GM18502 (cell line): ENCODE results near the gene GPRIN2.
A peak's percentile ranks its signal among the peaks of the same experiment; 100 is the strongest.
"Not testable (repeated sequence)": the region's sequence is repeated elsewhere in the genome, so short reads cannot be mapped to it uniquely, and the experiment has no call there.

Experiments used
- ATAC-seq: cut with Tn5 transposase; IDR thresholded peaks from one replicate; pipeline ENCODE4 v1.9.1; 2021; ENCODE audit warnings: mild to moderate bottlenecking; ENCODE audit not compliant: unreplicated experiment, poor library complexity

Gene GPRIN2

DNA sequence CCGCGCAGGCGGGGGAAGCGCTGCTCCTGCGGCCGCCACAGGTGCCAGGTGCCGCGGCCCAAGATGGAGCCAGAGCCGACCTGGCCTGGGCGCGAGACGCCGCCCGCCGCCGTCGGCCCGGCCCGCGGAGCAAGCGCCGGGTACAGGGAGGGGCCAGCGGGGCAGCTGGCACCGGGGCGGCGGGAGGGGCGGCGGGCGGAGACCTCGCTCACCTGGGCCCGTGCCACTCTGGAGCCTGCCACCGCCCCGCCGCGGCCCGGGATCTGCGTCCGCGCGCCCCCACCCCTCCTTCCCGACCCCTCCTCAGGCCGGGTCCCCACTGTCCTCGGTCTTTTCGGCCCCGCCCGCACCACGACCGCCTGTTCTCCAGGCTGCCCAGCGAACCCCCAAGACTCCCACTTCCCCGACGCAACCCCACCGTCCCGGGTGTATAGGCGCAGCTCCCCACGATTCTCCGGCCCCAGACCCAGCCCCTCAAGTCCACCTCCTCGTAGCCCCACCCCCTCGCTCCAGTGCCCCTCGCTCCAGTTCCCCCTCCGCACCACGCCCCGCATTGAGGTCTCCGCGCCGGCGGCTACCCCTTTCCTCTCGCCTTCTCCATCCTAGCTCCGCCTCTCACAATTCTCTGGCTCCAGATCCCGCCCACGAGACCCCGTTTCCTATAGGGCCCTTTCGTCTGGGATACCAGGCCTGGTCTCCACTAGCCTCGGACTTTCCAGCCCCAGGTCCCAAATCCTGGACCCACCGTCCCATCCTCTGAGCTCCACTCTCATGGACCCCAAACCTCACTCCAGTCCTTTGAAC is at the start of gene GPRIN2:
TSS of gene GPRIN2 (minus strand) at position 144 of the 804 bp plus-strand sequence. CDS start 5,922 bp downstream, outside the sequence.
- ATAC-seq, result no peak

DNA sequence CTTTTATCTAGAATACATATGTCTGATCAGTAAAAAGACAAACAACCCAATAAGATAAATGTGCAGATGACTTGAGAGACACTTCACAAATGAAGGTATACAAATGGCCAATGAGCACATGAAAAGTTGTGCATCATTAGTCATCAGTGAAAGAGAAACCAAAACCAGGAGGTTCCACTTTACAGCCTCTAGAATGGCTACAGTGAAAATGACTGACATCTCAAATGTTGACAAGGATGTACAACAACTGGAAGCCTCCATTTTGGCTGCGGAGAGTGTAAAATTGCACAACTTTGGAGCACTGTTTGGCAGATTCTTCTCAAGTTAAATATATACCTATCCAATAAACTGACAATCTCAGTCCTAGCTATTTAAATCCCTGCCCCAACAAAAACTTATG is 44.1 kb upstream of the GPRIN2 start:
- ATAC-seq, result peak; percentile 62

DNA sequence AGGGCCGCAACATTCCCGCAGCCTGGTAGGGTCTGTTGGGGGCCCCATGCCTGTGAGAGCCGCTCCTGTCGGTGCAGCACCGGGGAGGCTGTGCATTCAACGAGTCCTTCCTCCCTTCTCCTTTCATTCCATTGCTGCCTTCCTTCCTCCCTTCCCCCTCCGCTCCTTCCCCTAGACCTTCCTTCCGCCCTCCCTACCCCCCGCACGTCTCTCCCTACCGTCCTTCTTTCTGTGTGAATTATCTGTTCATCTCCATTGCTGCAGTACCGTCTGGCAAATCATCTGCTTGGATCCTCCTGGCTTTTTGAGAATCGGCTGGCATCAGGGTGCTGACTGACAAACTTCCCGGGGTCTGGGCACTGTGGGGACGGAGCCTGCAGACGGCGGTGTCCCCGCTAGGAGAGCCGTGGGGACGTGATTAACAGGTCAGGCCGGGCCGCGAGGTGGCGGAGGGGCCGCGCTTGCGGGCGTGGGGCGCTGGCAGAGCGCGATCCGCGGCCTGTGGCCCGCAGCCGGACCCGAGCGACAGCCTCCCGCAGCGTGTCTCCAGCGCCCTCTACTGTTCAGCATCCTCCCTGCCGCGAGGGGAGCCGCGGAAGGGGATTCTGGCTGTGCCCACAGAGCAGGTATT is 41.3 kb upstream of the GPRIN2 start:
- peak; percentile 85 for ATAC-seq

DNA sequence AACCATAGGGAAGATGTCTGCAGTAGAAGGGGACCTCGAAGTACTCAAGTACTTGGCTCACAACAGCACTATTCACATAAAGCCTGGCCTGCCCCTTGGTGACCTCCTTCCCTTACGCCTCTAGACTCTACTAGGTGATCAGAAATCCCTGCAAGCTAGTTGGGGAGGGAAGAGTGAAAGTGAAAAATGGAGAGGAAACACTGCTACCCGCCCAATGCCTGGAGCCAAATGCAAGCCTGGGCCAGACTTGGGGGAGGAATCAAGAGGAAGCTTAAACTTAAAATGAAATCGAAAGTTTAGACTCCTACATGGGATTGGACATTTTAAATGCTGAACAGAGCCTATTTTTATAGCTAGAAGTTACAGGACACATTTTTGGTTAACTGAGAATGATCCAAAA is 40.1 kb upstream of the GPRIN2 start:
- ATAC-seq, result not testable (repeated sequence)

DNA sequence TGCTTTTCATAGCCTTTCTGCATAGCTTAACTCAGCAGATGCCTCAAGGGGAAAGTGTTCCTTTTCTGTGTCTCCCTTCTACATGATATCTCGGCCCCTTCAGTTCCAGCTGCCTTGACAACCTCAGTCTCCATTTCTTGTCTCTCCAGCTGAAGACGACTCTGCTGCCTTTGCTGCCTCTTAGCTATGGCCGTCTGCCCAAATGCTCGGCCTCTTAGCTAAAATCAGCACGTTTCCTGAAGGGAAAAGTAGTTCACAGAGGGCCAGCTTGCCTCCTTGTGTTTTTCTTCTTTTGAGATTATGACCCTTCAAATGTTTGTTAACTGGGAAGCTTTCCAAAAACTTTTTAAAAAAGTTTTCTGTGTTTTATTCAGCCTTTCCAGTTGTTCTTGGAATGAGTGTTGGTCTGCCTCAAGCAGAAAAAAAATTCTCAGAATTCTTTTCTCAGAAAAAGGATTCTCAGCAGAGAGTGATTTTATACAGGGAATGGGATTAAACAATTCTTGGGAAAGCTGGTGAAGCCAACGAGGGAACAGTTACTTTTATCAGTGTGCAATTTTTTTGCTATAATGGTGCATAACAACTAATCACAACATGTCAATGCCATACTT is 38.1 kb upstream of the GPRIN2 start:
- ATAC-seq, result not testable (repeated sequence)

DNA sequence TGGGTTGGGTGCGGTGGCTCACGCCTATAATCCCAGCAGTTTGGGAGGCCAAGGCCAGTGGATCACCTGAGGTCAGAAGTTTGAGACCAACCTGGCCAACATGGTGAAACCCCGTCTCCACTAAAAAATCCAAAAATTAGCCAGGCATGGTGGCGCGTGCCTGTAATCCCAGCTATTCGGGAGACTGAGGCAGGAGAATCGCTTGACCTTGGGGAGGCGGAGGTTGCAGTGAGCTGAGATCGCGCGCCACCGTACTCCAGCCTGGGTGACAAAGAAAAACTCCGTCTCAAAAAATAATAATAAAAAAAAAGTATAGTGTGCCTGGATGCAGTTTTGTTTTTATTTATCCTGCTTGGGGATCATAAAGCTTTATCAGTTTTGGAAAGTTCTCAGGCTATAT is 36.8 kb upstream of the GPRIN2 start:
- ATAC-seq, result not testable (repeated sequence)

DNA sequence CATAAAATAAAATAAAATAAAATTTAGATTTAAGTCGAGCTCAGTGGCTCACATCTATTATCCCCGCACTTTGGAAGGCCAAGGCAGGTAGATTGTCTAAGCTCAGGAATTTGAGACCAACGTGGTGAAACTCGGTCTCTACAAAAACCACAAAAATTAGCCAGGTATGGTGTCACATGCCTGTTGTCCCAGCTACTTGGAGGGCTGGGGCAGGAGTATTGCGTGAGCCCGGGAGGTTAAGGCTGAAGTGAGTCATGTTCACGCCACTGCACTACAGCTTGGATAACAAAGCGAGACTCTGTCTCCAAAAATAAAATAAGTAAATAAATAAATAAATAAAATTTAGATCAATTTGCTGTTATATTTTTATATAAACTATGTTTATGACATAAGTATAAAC is 34.6 kb upstream of the GPRIN2 start:
- ATAC-seq, result not testable (repeated sequence)

DNA sequence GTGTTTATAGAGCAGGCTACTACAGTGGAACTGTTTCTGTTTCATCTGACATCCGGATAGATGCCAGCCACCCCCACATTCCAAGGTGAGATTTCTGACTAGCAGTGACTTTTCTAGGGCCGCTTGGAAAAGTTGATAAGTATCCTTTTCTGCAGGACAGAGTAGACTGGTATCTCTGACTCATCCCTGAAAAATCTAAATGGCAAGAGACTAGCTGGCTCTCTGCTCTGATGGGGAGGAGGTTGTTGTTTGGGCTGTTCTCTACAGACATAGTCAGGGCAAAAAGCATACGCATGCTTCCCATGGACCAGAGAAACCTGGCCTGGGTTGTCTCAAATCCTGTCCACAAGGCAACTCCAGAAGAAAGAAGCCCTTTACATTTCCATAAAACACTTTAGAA is 33.1 kb upstream of the GPRIN2 start:
- not testable (repeated sequence) for ATAC-seq

DNA sequence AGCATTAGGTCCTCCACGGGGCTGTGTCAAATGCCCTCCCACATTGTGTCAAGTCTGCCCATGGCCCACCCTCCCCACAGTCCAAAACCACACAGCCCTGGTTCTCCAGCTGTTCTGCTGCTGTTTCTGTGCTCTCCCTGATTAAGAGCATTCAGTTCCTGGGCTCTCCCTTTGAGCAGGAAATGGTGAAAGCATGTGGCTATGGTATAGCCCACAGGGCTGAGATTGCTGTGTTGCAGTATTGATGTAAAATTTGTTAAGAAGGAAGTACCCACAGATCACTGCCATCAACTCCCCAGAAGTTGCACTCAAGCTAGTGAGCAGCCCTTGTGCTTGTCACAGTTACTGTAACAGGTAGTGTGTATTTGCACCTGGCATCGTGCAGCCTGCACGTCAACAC is 31.8 kb upstream of the GPRIN2 start:
- not testable (repeated sequence) for ATAC-seq

DNA sequence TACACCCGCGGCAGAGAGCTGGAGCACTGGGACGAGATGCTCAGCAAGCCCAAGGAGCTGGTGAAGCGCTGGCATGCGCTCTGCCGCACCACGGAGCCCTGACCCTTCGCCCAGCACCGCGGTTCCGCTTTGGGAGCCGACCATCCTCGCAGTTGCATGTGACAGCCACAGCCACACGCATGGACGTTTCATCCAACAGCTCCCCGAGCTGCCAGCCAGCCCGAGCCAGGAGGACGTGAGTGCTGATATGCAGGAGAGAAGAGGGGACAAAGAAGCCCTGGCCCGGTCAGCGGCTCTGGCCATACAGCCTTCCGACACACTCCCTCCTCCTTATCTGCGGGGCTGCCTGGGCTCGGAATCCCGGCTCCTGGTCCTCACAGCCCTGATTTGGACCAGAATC is 31.1 kb upstream of the GPRIN2 start:
- not testable (repeated sequence) for ATAC-seq

DNA sequence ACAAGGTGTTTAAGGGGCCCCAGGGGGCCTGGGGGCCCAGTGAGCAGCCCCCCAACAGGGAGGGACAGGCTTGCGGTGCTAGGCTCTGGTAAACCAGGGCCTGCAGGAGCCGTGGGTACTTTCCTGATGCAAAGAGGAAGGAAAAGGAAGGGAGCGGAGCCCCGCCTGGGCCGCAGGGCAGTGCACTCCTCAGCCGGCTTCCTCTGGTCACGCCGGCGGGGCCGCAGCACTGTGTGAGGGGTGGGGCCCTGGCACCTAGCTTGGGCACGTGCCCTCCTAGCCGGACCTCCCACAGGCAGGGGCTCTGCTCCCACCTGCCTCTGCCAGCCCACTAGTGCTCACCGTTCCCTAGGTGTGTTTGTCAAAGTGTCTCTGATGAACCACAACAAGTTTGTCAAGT is 28.8 kb upstream of the GPRIN2 start:
- not testable (repeated sequence) for ATAC-seq

DNA sequence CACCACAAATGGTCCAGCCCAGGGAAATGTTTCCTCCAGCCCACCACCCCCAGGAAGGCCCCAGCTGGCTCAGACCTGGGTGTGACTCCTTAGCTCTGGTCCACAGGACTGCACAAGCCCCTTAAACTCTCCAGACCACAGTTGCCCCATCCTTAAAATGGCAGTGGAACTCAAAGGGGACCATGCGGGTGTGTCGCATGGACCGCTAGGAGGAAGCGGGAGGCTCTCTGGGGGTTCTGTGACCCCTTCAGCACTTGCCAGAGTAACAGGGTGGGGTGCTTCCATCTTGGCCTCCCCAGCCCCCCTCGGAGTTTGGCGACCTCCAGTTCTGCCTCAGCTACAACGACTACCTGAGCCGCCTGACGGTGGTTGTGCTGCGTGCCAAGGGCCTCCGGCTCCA is 27.7 kb upstream of the GPRIN2 start:
- not testable (repeated sequence) for ATAC-seq

DNA sequence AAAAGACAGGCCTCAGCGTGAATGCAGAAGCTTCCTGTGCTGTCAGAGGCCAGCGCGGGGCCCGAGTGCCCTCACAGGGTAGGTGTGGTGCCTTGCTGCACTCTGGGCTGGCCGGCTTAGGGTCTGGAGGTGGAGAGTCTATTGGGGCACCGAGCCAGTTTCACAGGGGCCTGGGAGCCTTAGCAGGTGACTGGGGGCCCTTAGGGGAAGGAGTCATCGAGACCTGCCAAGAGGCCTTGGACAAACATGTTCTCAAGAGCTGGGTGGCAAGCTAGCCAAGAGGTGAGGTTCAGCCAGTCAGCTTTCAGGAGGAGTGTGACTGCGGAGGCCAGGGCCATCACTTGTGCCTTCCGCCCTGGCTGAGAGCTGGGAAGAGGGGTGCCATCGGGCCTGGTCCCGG is 26.1 kb upstream of the GPRIN2 start:
- not testable (repeated sequence) for ATAC-seq

DNA sequence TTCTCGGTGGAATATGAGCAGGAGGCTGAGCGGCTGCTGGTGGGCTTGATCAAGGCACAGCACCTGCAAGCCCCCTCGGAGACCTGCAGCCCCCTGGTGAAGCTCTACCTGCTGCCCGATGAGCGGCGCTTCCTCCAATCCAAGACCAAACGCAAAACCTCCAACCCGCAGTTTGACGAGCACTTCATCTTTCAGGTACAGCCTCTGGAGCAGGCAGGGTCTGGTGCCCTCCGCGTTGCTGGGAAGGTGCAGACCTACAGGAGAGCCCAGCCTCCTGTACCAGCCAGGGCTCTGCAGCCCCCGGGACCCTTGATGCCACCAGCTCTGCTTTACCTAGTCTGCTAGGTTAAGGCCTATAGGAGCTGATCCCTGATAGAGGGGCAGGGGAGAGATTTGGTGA is 25.5 kb upstream of the GPRIN2 start:
- ATAC-seq, result not testable (repeated sequence)

DNA sequence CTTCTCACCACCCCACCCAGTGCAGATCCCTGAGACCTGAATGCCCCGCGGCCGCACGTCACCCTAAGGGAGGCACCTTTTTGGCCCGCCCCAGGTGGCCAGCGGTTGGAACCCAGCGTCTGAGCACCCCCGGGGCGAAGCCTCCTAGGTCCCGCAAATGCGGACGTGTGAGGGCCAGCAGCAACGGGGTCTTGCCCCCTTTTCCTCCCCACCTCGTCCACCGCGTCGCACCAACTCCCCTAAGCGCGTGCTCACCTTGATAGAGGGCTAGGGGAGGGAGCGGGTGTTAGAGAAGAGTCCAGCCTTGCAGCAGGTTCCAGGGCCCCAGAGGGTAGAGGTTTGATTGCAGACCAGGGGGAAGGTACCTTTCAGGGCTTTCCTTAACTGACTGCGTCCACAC is 22.9 kb upstream of the GPRIN2 start:
- ATAC-seq, result not testable (repeated sequence)

DNA sequence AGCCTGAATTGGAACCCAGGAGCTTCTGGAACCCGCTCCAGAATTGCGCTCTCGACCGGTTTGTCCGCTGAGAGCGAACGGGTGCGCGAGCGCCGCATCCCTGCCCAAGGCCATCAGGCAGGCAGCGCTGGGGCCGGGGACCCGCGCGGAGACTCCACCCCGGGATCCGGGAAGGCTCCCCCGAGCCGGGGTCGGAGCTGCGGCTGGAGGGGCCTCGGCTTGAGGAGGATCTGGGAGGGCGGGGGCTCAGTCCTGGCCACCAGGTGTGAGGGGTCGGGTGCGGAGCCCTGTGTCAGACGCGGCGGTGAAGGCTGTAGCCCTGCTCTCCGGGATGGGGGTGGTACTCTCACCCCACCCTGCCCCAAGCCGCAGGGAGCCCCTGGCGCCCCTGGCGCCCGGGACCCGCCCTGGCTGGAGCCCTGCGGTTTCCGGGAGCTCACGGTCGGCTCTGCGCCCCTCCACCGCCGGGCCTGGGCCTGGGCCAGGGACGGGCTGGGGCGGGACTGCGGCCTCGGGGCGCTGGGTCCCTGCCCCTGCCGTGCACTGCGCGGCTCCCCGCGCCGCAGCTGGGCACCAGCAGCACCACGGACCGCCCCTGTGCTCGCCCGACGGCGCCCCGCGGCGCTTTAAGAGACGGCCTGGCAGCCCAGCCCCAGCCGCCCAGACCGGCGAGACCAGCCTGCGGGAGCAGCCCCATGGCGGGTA is 22.2 kb upstream of the GPRIN2 start, which contains the start of gene SYT15:
TSS of gene SYT15 (plus strand) at position 655 of the 705 bp plus-strand sequence. CDS start at position 696, 41 bp downstream.
- not testable (repeated sequence) for ATAC-seq

DNA sequence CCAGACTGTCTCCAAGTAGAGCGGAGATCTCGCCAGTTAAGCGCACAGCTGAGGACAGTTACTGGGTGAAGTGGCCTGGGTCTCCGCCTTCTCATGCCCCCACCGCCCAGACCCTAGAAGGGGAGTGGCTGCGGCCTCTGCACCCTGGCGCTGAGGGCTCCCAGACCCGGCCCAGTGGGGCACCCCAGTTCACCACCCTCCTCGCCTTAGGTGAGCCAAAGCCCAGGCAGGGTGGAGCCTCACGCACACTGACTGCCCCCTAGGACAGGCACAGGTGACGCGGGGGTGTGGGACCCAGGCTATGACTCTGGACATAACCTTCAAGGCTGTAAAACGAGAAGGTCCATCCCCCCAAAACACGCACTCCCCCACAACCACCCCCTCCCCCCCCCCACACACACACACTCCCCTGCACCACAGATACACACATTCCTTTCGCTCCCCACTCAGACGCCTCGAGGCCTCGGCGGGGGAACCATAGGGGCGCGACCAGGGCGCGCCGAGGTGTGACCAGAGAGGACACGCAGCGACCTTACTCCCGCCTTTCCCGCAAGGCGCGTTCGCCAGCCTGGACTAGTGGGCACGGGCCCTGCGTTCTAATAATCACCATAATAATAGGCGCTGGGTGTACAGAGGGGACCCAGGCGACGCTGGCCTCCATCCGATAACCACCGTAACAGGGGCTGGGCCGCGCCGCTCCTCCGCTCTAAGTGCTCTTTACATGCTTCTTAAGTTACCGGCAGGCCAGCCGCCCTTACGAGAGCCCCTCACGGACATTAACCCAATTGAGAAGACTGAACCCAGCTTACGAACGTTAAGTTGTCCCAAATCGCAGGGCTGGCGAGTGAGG is 21.4 kb upstream of the GPRIN2 start:
- ATAC-seq, result not testable (repeated sequence)

DNA sequence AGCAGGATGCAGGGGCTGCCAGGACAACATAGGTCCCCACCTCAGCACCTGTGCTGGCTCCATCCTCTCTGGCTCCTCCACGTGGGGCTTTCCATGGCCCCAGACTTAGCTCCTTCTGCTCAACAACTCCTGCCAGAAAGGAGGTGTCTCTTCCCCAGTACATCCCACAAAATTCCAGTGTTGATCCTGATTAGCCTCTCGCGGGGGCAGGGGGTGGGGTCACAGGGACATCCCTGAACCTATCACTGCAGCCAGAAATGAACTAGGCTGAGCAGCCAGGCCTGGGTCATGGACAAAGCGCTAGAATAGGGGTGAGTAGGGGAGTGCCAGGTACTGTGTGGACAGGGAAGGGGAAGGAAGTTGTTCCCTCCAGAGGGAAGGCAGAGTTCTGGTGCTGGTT is 17.4 kb upstream of the GPRIN2 start:
- not testable (repeated sequence) for ATAC-seq

DNA sequence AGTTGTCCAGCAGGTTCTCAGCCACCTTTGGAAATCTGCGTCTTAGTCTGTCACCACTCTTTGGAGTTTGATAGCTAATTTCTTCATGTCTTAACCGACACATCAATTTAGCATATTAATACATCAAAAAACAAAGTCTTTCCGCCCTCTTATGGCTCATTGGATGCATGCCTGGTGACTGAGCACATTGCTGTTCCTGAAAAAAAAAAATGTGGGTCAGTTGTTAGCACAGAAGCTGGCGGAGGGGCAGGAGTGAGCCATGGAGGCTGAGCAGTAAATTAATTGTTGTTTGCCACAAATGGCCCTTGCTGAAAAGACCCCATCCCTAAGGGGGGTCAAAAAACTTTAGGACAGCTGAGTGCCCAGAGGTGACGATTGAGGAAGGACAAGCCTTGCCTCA is 16.9 kb upstream of the GPRIN2 start:
- ATAC-seq, result not testable (repeated sequence)

DNA sequence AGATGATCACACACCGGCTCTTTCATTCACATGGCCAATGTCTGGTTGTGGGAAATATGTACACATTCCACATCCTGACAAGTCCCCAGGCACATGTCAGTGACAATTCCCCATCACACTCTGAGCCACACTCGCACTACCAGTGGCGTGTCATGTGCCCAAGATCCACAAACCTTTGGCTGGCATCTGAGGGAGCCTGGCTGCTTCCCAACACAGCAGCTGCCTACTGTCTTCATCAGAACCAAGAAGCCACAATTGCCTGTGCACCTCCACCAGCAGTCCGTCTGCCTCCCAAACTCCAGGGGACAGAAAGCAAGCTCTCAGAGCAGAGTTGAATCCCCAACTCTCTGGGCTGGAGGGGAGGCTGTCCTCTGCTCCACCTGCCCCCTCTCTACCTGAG is 16.3 kb upstream of the GPRIN2 start:
- not testable (repeated sequence) for ATAC-seq
